HG02840 (cell line): ENCODE measurements around the gene SLC12A7.
"Not testable (repeated sequence)": the region's sequence is repeated elsewhere in the genome, so short reads cannot be mapped to it uniquely, and the experiment has no call there.

ENCODE experiments used
- ATAC-seq: cut with Tn5 transposase; IDR thresholded peaks from one replicate; pipeline ENCODE4 v1.9.1; 2021; ENCODE audit warnings: mild to moderate bottlenecking, moderate library complexity, moderate number of reproducible peaks; ENCODE audit not compliant: unreplicated experiment, low FRiP score

Gene SLC12A7

GRCh38 chr5:1029945-1030625, 81.8 kb downstream of the SLC12A7 start:
- ATAC-seq, result no peak

- ATAC-seq, result no peak
Measured at GRCh38 chr5:1029282-1029944, 82.5 kb downstream of the SLC12A7 start.

GRCh38 chr5:1028481-1029281, 83.2 kb downstream of the SLC12A7 start:
- ATAC-seq, result no peak

GRCh38 chr5:1027631-1028441, 84.0 kb downstream of the SLC12A7 start:
- no peak for ATAC-seq

- ATAC-seq, result no peak
Measured at GRCh38 chr5:1026700-1027621, 84.9 kb downstream of the SLC12A7 start.

- not testable (repeated sequence) for ATAC-seq
Measured at GRCh38 chr5:1021969-1022336, 89.9 kb downstream of the SLC12A7 start.

GRCh38 chr5:1021136-1021968, 90.5 kb downstream of the SLC12A7 start:
- ATAC-seq, result no peak

- ATAC-seq, result no peak
Measured at GRCh38 chr5:1020452-1020961, 91.4 kb downstream of the SLC12A7 start.

- no peak for ATAC-seq
Measured at GRCh38 chr5:1019001-1019905, 92.6 kb downstream of the SLC12A7 start.

- ATAC-seq, result no peak
Measured at GRCh38 chr5:1018596-1018995, 93.3 kb downstream of the SLC12A7 start.

GRCh38 chr5:1017691-1018455, 94.0 kb downstream of the SLC12A7 start:
- no peak for ATAC-seq

- ATAC-seq, result no peak
Measured at GRCh38 chr5:1017056-1017455, 94.8 kb downstream of the SLC12A7 start.

- no peak for ATAC-seq
Measured at GRCh38 chr5:1016476-1016875, 95.4 kb downstream of the SLC12A7 start.

- ATAC-seq, result no peak
Measured at GRCh38 chr5:1016036-1016435, 95.8 kb downstream of the SLC12A7 start.

- no peak for ATAC-seq
Measured at GRCh38 chr5:1015507-1015906, 96.4 kb downstream of the SLC12A7 start.

GRCh38 chr5:1014781-1015221, 97.1 kb downstream of the SLC12A7 start:
- ATAC-seq, result no peak

GRCh38 chr5:1014346-1014745, 97.5 kb downstream of the SLC12A7 start:
- no peak for ATAC-seq
